ENCODE measurements around the gene TRIM9. TPM values are rescaled to one million over a fixed set of nuclear protein-coding genes. Genes with fewer than 3 reads are reported as not detected.

The TRIM9 gene
- total and polyA plus RNA-seq, 2 of the 4 experiments (the other 2 are of a cell fraction): under 0.01 to 0.09 TPM

GRCh38 chr14:50978529-50978871 is 116.4 kb downstream of the TRIM9 start:
- ChIA-PET POLR2A (ENCODE audit: unreplicated experiment) (no interaction called here), CTCF (interaction anchor here (1.2 kb wide), 1 partner anchor 11 kb away, joined by 3 read pairs; no protein-coding TSS in a partner anchor)
- Histone ChIP-seq H3K79me1 (ENCODE audit: low read depth in 1 of 2, low read length in 2 of 2) (no peaks in the 10 kb centered on the region), H2AK5ac (ENCODE audit: low read depth, low read length) (no peak overlapping the region), H3K14ac (replicated peaks; ENCODE audit: low read depth, low read length) (no peak overlapping the region), H4K91ac (ENCODE audit: insufficient read depth, low read depth, low read length) (no peak overlapping the region), H3K27ac (ENCODE audit: insufficient read depth, low read length) (no peak overlapping the region), H2BK20ac (ENCODE audit: low read depth, low read length) (no peak overlapping the region), H3K9me1 (ENCODE audit: insufficient read depth, low read length) (no peaks in the 10 kb centered on the region), H4K8ac (ENCODE audit: low read depth in 2 of 2, low read length in 2 of 2) (no peak overlapping the region), H3K27me3 (ENCODE audit: control insufficient read depth, insufficient read depth, low read length) (peaks cover 54% of the 10 kb centered on the region), H3K36me3 (ENCODE audit: control insufficient read depth, insufficient read depth, low read length) (no peaks in the 10 kb centered on the region), H3K4me2 (ENCODE audit: low read depth, low read length) (no peak overlapping the region), H3K4ac (ENCODE audit: low read depth, low read length) (no peak overlapping the region), H3K56ac (ENCODE audit: extremely low read depth, insufficient read depth, low read length) (no peak overlapping the region), H4K5ac (ENCODE audit: low read depth, low read length) (no peak overlapping the region), H2AK9ac (replicated peaks; ENCODE audit: low read depth, low read length, poor library complexity) (no peak overlapping the region), H2BK5ac (ENCODE audit: low read depth, low read length, poor library complexity, severe bottlenecking) (no peak overlapping the region), H2BK15ac (ENCODE audit: low read depth, low read length) (no peak overlapping the region), H3K4me1 (ENCODE audit: control insufficient read depth, insufficient read depth, low read length) (no peaks in the 10 kb centered on the region), H2AFZ (replicated peaks; ENCODE audit: low read length, poor library complexity) (no peak overlapping the region), H4K20me1 (ENCODE audit: insufficient read depth, low read length) (no peaks in the 10 kb centered on the region), H3K18ac (ENCODE audit: low read depth, low read length) (no peak overlapping the region), H3K9ac (ENCODE audit: low read depth, low read length) (no peak overlapping the region), H3K4me3 (ENCODE audit: insufficient read depth, low read depth, low read length) (no peak overlapping the region), H2BK120ac (ENCODE audit: low read depth, low read length) (no peak overlapping the region), H3K23ac (ENCODE audit: low read depth, low read length) (no peak overlapping the region), H3K9me3 (ENCODE audit: control insufficient read depth, insufficient read depth, low read length) (no peaks in the 10 kb centered on the region)
- DNase-seq (no peak), ATAC-seq (ENCODE audit: low read depth) (no peak)
- no TSS peak for BruUV-seq (replicated peaks)
- in situ Hi-C loops (cut with MboI; ENCODE audit: low sequenced_read_pairs): no loop called here
- dilution Hi-C loops (cut with HindIII; ENCODE audit: low sequenced_read_pairs, unreplicated experiment): no loop called here
- WGBS, 2 experiments (ENCODE audit: extremely low coverage in 2 of 2, insufficient read length in 1 of 2): no CpG with 5 or more reads among the region's 3 CpGs
- intact Hi-C loops (cut with micrococcal nuclease): no loop called here
- TF ChIP-seq POLR2A (IDR thresholded peaks at IDR 0.05; ENCODE audit: low read depth, low read length) (no peak), NFE2L2 (IDR thresholded peaks at IDR 0.05; ENCODE audit: low read depth, low read length) (no peak), SMC3 (IDR thresholded peaks at IDR 0.05; ENCODE audit: low read depth, low read length) (no peak), CEBPB (IDR thresholded peaks at IDR 0.05; ENCODE audit: low read depth, low read length) (no peak), MAFK (IDR thresholded peaks at IDR 0.05; ENCODE audit: low read depth, low read length) (no peak), MAZ (IDR thresholded peaks at IDR 0.05; ENCODE audit: borderline replicate concordance, low read depth, low read length) (no peak), RCOR1 (IDR thresholded peaks at IDR 0.05; ENCODE audit: insufficient replicate concordance, low read length) (no peak), BHLHE40 (IDR thresholded peaks at IDR 0.05; ENCODE audit: low read depth, low read length) (no peak), FOS (IDR thresholded peaks at IDR 0.05; ENCODE audit: low read depth, low read length) (no peak)

Data from IMR-90 (cell line).